T-cell (primary cell): ENCODE results near the gene NCAPG2. TPM values are rescaled to one million over a fixed set of nuclear protein-coding genes. Genes with fewer than 3 reads are reported as not detected.
A peak's percentile ranks its signal among the peaks of the same experiment; 100 is the strongest.

ENCODE experiments used
- ATAC-seq, 4 experiments: fragments of 200-7000 bp in 3 of 4; fragments of 150-1000 bp in 1 of 4; cut with Tn5 transposase; replicated peaks in 1 of 4; 1 replicate in 3 of 4; 2 replicates in 1 of 4; pipeline ENCODE4 v1.10.0; 2021; ENCODE audit warnings: moderate library complexity in 3 of 4, mild to moderate bottlenecking in 2 of 4, moderate number of reproducible peaks in 1 of 4
- CTCF ChIA-PET, 2 donors: fragments of 300-600 bp; sonication (Branson Sonifier 250); formaldehyde crosslinking; loops; one replicate each; lab custom pipeline; 2022; ENCODE audit warnings: antibody characterized with exemption in 2 of 2; lab: Charles Lee
- POLR2A ChIA-PET, 2 donors: fragments of 300-600 bp; sonication (Branson Sonifier 250); formaldehyde crosslinking; loops; one replicate each; lab custom pipeline; 2022; ENCODE audit warnings: antibody characterized with exemption in 2 of 2; lab: Charles Lee
- DNase-seq, 35 experiments: peaks; one replicate each; pipeline versions ENCODE4 v3.0.0 to v3.0.0-alpha.2; 2013 to 2023
- H3K27ac ChIP-seq: one replicate; pipeline ENCODE4 v1.5.1; 2013; ENCODE audit warnings: low read length
- H3K27me3 ChIP-seq, 2 experiments: replicated peaks in 1 of 2; 1 replicate in 1 of 2; 2 replicates in 1 of 2; pipeline versions ENCODE4 v1.6.1 to v1.7.0; 2013; ENCODE audit warnings: low read length in 1 of 2, mixed read lengths in 1 of 2; ENCODE audit not compliant: control insufficient read depth in 2 of 2, insufficient read depth in 2 of 2; ENCODE audit errors: extremely low read depth in 1 of 2
- H3K36me3 ChIP-seq, 2 donors: 1 replicate in 1 of 2; 2 replicates in 1 of 2; pipeline versions ENCODE4 v1.6.1 to v1.7.0; 2013; ENCODE audit warnings: low read length in 1 of 2; ENCODE audit not compliant: control insufficient read depth in 2 of 2, insufficient read depth in 1 of 2; ENCODE audit errors: extremely low read depth in 1 of 2
- H3K4me1 ChIP-seq, 2 experiments: 1 replicate in 1 of 2; 2 replicates in 1 of 2; pipeline versions ENCODE4 v1.6.1 to v1.7.0; 2013; ENCODE audit warnings: low read length in 2 of 2, mixed read lengths in 1 of 2; ENCODE audit not compliant: insufficient read depth in 2 of 2, control insufficient read depth in 1 of 2; ENCODE audit errors: extremely low read depth in 1 of 2
- H3K4me3 ChIP-seq, 2 donors: 1 replicate in 1 of 2; 2 replicates in 1 of 2; pipeline versions ENCODE4 v1.5.1 to v1.7.0; 2013; ENCODE audit warnings: mild to moderate bottlenecking in 2 of 2, low read length in 1 of 2, moderate library complexity in 1 of 2; ENCODE audit not compliant: control insufficient read depth in 1 of 2; ENCODE audit errors: extremely low read depth in 1 of 2
- H3K9me3 ChIP-seq: 2 replicates; pipeline ENCODE4 v1.7.0; 2013
- H3K27ac Mint-ChIP-seq, 2 donors: one replicate each; pipeline ENCODE4 v1.8.0; 2020 to 2021; ENCODE audit warnings: mild to moderate bottlenecking in 2 of 2, mixed read lengths in 2 of 2
- H3K27me3 Mint-ChIP-seq, 2 donors: one replicate each; pipeline ENCODE4 v1.8.0; 2021 to 2022; ENCODE audit warnings: mixed read lengths in 2 of 2
- H3K36me3 Mint-ChIP-seq: one replicate; pipeline ENCODE4 v1.8.0; 2021; ENCODE audit warnings: mixed read lengths
- H3K4me1 Mint-ChIP-seq, 3 donors: one replicate each; pipeline ENCODE4 v1.8.0; 2020 to 2022; ENCODE audit warnings: mixed read lengths in 3 of 3, mild to moderate bottlenecking in 1 of 3
- H3K4me3 Mint-ChIP-seq, 3 donors: one replicate each; pipeline ENCODE4 v1.8.0; 2020 to 2022; ENCODE audit warnings: mild to moderate bottlenecking in 3 of 3, mixed read lengths in 3 of 3, moderate library complexity in 3 of 3
- H3K9me3 Mint-ChIP-seq, 3 donors: one replicate each; pipeline ENCODE4 v1.8.0; 2020 to 2022; ENCODE audit warnings: mixed read lengths in 3 of 3
- WGBS: methylation state at CpG from one replicate; pipeline ENCODE4 v1.1.5; 2013; ENCODE audit warnings: missing lambda C conversion rate; ENCODE audit not compliant: insufficient coverage; 5-methylcytosine and 5-hydroxymethylcytosine counted together
- total RNA-seq, 35 experiments: library from RNA in 6 of 35; stranded (reverse) in 6 of 35; fragments of 120-200 nt in 1 of 35; gene quantifications; one replicate each; pipeline versions ENCODE4 v1.2.1 to v1.2.4 and lab custom pipeline; 2013 to 2026

The NCAPG2 gene
- total RNA-seq, 5 donors from 2014 or later (not counting 1 experiment from before 2014, with no cell fraction given), result 6.2 to 14.7 (median 11.9) TPM

DNA sequence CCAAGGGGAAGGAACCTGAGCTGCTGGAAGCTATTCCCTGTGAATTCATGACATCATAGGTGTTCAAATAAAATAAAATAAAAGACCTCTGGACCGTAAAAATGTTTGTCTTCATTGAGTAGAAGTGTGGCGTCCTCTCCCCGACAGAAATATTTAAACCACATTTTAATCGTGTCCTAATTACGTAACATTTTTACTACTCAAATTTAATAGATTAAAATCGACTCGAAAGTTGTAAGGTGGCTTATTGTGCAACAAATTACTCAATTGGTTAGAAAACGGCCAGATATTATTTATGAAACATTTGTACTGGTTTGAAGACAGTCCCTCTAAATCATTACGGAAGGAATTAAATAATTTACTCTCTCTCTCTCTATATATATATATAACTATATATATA lies 15.5 kb upstream of the NCAPG2 start:
- Mint-ChIP-seq H3K9me3 (no peaks in the 10 kb centered on the region), H3K4me1 (no peaks in the 10 kb centered on the region), H3K36me3 (no peaks in the 10 kb centered on the region), H3K4me3 (no peak overlapping the region), H3K27me3 (peaks cover 6 to 7% of the 10 kb centered on the region in 2 donors), H3K27ac (no peak overlapping the region)
- ChIA-PET CTCF (no interaction called here), POLR2A (no interaction called here)
- Histone ChIP-seq H3K36me3 (no peaks in the 10 kb centered on the region), H3K4me3 (no peak overlapping the region), H3K27me3 (peaks cover 0 to 2% of the 10 kb centered on the region in 2 experiments), H3K9me3 (no peaks in the 10 kb centered on the region), H3K4me1 (no peaks in the 10 kb centered on the region), H3K27ac (no peak overlapping the region)
- no CpG with 5 or more reads among the region's 9 CpGs for WGBS
- no peak for DNase-seq
- no peak for ATAC-seq

GRCh38 chr7:158716802-158717201 lies 12.2 kb upstream of the NCAPG2 start:
- Histone ChIP-seq H3K27me3 (peaks cover 0 to 11% of the 10 kb centered on the region in 2 experiments), H3K36me3 (no peaks in the 10 kb centered on the region), H3K27ac (no peak overlapping the region), H3K4me3 (no peak overlapping the region), H3K4me1 (peaks cover 0 to 14% of the 10 kb centered on the region in 2 experiments), H3K9me3 (no peaks in the 10 kb centered on the region)
- H3K36me3 Mint-ChIP-seq, result no peaks in the 10 kb centered on the region
- CTCF ChIA-PET, result no interaction called here
- no peak overlapping the region for H3K4me3 Mint-ChIP-seq
- H3K27me3 Mint-ChIP-seq, result peaks cover 6 to 7% of the 10 kb centered on the region in 2 donors
- peaks cover 0 to 2% (median 0%) of the 10 kb centered on the region in 3 donors for H3K9me3 Mint-ChIP-seq
- no peak overlapping the region for H3K27ac Mint-ChIP-seq
- H3K4me1 Mint-ChIP-seq, result peaks cover 0 to 5% (median 5%) of the 10 kb centered on the region in 3 donors
- no peak for DNase-seq
- POLR2A ChIA-PET, result interaction anchor here in 1 of 2 donors (0.7 kb wide), 1 partner anchor 11 kb away, joined by 3 read pairs; no protein-coding TSS in a partner anchor
- no peak for ATAC-seq
- 89% methylated on average over 1 of the region's 1 CpG for WGBS

GRCh38 chr7:158710651-158711102 lies 6.1 kb upstream of the NCAPG2 start:
- Mint-ChIP-seq H3K9me3 (peaks cover 0 to 2% (median 0%) of the 10 kb centered on the region in 3 donors), H3K36me3 (no peaks in the 10 kb centered on the region), H3K4me1 (peaks cover 7 to 18% (median 12%) of the 10 kb centered on the region in 3 donors), H3K4me3 (no peak overlapping the region), H3K27ac (no peak overlapping the region), H3K27me3 (no peaks in the 10 kb centered on the region)
- Histone ChIP-seq H3K4me3 (no peak overlapping the region), H3K27ac (no peak overlapping the region), H3K36me3 (no peaks in the 10 kb centered on the region), H3K27me3 (peaks cover 0 to 14% of the 10 kb centered on the region in 2 experiments), H3K4me1 (peaks cover 0 to 31% of the 10 kb centered on the region in 2 experiments), H3K9me3 (no peaks in the 10 kb centered on the region)
- POLR2A ChIA-PET, result no interaction called here
- CTCF ChIA-PET, result no interaction called here
- peak in 4 of 35 experiments; percentile 12 to 45 (median 21) for DNase-seq
- WGBS, result 51% methylated on average over 7 of the region's 7 CpGs
- ATAC-seq, result peak in 1 of 4 experiments; percentile 26

DNA sequence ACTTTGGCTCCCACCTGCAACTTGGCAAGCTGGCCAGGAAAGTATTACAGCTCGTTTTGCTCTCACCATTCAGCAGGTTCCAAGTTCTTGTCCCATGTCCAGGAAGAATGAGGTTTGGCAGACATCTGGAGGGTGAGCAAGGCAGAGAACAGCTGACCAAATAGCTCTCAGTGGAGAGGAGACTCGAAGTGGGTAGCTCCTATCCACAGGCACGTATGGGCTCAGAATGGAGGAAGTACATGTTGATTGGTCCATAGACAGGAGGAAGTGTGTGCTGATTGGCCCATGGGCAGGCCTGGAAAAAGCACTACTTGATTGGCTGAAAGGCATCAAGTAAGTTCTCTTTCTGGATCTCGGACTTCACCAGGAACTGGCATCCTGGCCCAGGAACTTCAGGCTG lies 3.0 kb upstream of the NCAPG2 start:
- Histone ChIP-seq H3K9me3 (no peaks in the 10 kb centered on the region), H3K27ac (no peak overlapping the region), H3K4me1 (peaks cover 8 to 43% of the 10 kb centered on the region in 2 experiments), H3K27me3 (peaks cover 0 to 7% of the 10 kb centered on the region in 2 experiments), H3K4me3 (no peak overlapping the region), H3K36me3 (no peaks in the 10 kb centered on the region)
- CTCF ChIA-PET, result no interaction called here
- Mint-ChIP-seq H3K9me3 (peaks cover 0 to 2% (median 0%) of the 10 kb centered on the region in 3 donors), H3K27me3 (no peaks in the 10 kb centered on the region), H3K27ac (no peak overlapping the region), H3K4me3 (no peak overlapping the region), H3K4me1 (peaks cover 17 to 32% (median 21%) of the 10 kb centered on the region in 3 donors), H3K36me3 (no peaks in the 10 kb centered on the region)
- DNase-seq, result no peak
- WGBS, result 85% methylated on average over 3 of the region's 4 CpGs
- no peak for ATAC-seq
- POLR2A ChIA-PET, result interaction anchor here in 1 of 2 donors (0.6 kb wide), 1 partner anchor 18 kb away, joined by 6 read pairs; no protein-coding TSS in a partner anchor

GRCh38 chr7:158706710-158707590 lies 2.3 kb upstream of the NCAPG2 start:
- no peaks in the 10 kb centered on the region for H3K36me3 ChIP-seq
- DNase-seq (peak in 1 of 35 experiments; percentile 13), ATAC-seq (no peak)
- H3K9me3 ChIP-seq, result no peaks in the 10 kb centered on the region
- Mint-ChIP-seq H3K36me3 (no peaks in the 10 kb centered on the region), H3K27me3 (no peaks in the 10 kb centered on the region), H3K27ac (peak overlapping the region in 1 of 2 donors; percentile 49), H3K9me3 (no peaks in the 10 kb centered on the region), H3K4me3 (peak overlapping the region; percentile 46 to 86 (median 84)), H3K4me1 (peaks cover 17 to 28% (median 17%) of the 10 kb centered on the region in 3 donors)
- H3K27ac ChIP-seq, result no peak overlapping the region
- ChIA-PET POLR2A (interaction anchor here (0.6 to 0.7 kb wide), 2 partner anchors 9 to 19 kb away, joined by 3 to 6 read pairs; no protein-coding TSS in a partner anchor), CTCF (interaction anchor here in 1 of 2 donors (3.2 kb wide), 1 partner anchor 270 kb away, joined by 18 read pairs; no protein-coding TSS in a partner anchor)
- 99% methylated on average over 26 of the region's 29 CpGs for WGBS
- peaks cover 0 to 5% of the 10 kb centered on the region in 2 experiments for H3K27me3 ChIP-seq
- H3K4me3 ChIP-seq, result no peak overlapping the region
- peaks cover 8 to 37% of the 10 kb centered on the region in 2 experiments for H3K4me1 ChIP-seq

DNA sequence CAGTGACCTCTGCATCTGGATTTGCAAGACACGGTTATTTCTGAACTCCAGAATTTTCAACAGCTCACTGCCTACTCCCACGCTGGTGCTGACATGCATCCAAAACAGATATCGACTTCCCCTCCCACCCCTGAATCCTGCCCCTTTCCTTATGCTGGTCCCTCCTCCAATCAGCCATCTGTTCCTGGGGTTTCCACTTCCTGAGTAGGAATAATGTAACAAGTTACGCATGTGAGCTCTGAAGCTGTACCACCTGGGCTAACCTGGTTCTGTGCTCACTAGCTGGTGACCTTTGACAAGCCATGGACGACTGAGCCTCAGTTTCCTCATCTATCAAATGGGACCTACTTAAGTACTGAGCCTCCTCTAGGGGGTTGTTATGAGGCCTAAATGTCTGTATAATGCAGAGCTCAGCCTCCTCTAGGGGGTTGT lies 1.7 kb upstream of the NCAPG2 start:
- Mint-ChIP-seq H3K9me3 (no peaks in the 10 kb centered on the region), H3K36me3 (no peaks in the 10 kb centered on the region), H3K27me3 (no peaks in the 10 kb centered on the region), H3K4me1 (peaks cover 16 to 28% (median 20%) of the 10 kb centered on the region in 3 donors), H3K27ac (peak overlapping the region in 1 of 2 donors; percentile 49), H3K4me3 (peak overlapping the region; percentile 46 to 86 (median 84))
- ATAC-seq (no peak), DNase-seq (no peak)
- POLR2A ChIA-PET, result interaction anchor here in 1 of 2 donors (0.7 kb wide), 1 partner anchor 10 kb away, joined by 3 read pairs; no protein-coding TSS in a partner anchor
- H3K4me1 ChIP-seq, result peaks cover 8 to 32% of the 10 kb centered on the region in 2 experiments
- CTCF ChIA-PET, result interaction anchor here in 1 of 2 donors (0.8 to 3.2 kb wide), 2 partner anchors 81 to 270 kb away, joined by 4 to 18 read pairs; no protein-coding TSS in a partner anchor
- WGBS, result 94% methylated on average over 3 of the region's 5 CpGs
- no peaks in the 10 kb centered on the region for H3K9me3 ChIP-seq
- H3K4me3 ChIP-seq, result no peak overlapping the region
- H3K36me3 ChIP-seq, result no peaks in the 10 kb centered on the region
- peaks cover 0 to 5% of the 10 kb centered on the region in 2 experiments for H3K27me3 ChIP-seq
- H3K27ac ChIP-seq, result no peak overlapping the region
